ENCODE measurements around the gene PDE6H.

GRCh38 chr12:15015121-15015520 is 42.3 kb downstream of the PDE6H start:
- TF ChIP-seq EZH2 (IDR thresholded peaks at IDR 0.05; ENCODE audit: borderline replicate concordance, low read depth, low read length, severe bottlenecking) (no peak), JUN (IDR thresholded peaks at IDR 0.05; ENCODE audit: borderline replicate concordance, insufficient read depth, insufficient read length, low read depth) (no peak)
